Tongue (tissue), 2 donors: ENCODE measurements around the gene GPNMB. TPM values are rescaled to one million over a fixed set of nuclear protein-coding genes. Genes with fewer than 3 reads are reported as not detected.
"Not testable (repeated sequence)": the region's sequence is repeated elsewhere in the genome, so short reads cannot be mapped to it uniquely, and the experiment has no call there.

Experiments used
- DNase-seq: peaks from one replicate; pipeline ENCODE4 v3.0.0-alpha.2; 2015
- total RNA-seq: library from RNA; depleted of rRNA; stranded (reverse); fragments of >200 nt; gene quantifications from one replicate; pipeline ENCODE4 v1.2.3, GENCODE V29; 2014

The GPNMB gene
- total RNA-seq, 1 donor from 2014 or later: 120 TPM

DNA sequence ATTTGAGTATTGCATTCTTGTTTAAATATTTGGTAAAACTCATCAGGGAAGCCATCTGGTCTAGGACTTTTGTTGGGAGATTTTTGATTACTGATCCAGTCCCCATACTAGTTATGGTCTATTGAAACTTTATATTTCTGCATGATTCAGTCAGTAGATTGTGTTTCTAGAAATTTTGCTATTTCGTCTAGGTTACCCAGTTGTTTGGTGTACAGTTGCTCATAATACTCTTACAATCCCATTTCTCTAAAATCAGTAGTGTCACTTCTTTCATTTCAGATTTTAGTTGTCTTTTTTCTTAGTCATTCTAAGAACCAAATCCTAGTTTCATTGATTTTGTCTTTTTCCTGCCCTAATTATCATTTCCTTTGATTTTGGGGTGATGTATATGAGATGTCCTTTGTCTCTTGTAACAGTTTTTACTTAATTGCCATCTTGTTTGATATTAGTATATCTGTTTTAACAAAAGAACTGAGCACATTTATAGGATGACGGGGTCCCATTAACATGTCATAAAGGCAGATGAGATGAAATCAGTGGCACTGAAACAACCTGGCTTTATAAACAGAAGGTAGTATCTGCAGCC, 60.5 kb downstream of the GPNMB start:
- DNase-seq: no peak

DNA sequence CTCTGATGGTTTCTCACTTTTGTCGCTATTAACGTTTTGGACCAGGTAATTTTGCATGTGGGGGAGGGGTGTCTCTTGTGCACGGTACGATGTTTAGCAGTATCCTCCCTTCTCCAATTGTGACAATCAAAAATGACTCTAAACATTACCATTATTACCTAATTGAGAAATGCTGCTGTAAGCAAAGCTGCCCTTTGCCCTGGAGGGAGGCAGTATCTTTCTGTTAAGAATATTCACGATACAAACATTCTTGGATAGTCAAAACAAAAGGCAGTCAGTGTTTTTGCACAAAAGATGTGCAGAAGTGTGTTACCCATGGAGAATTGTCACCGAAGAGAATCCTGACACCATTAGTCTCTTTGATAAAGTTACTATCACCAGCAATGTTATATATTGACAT, 62.2 kb downstream of the GPNMB start:
- no peak for DNase-seq

- not testable (repeated sequence) for DNase-seq
Measured at GRCh38 chr7:23312141-23312540, 65.6 kb downstream of the GPNMB start.

GRCh38 chr7:23315366-23315765, 68.8 kb downstream of the GPNMB start:
- no peak for DNase-seq

Other genes starting within 250 kb of the GPNMB start
- gene HYCC1, start 232.6 kb upstream of the GPNMB start, total RNA-seq: 40.4 TPM
- 31.7 TPM for gene KLHL7, start 141.0 kb upstream of the GPNMB start, total RNA-seq
- 44.5 TPM for gene NUP42, start 64.7 kb upstream of the GPNMB start, total RNA-seq
- gene MALSU1, start 52.6 kb downstream of the GPNMB start, total RNA-seq: 110 TPM
- gene IGF2BP3, start 223.7 kb downstream of the GPNMB start, total RNA-seq: 37.7 TPM